Liver (tissue), 3 donors: Measurements from ENCODE around the gene SERPINB12.

Source experiments
- RAD21 ChIP-seq, 2 donors: IDR thresholded peaks; 2 replicates each; pipeline ENCODE4 v1.6.1; 2016; ENCODE audit warnings: antibody characterized with exemption in 2 of 2, mild to moderate bottlenecking in 2 of 2
- SP1 ChIP-seq: IDR thresholded peaks from 2 replicates; pipeline ENCODE4 v1.6.1; 2018; ENCODE audit warnings: antibody characterized with exemption, mild to moderate bottlenecking
- TAF1 ChIP-seq: conservative IDR thresholded peaks from 2 replicates; pipeline ENCODE4 v1.6.1; 2016; ENCODE audit warnings: antibody characterized with exemption, mild to moderate bottlenecking
- TF ChIP-seq, protein P1 (sequence below): fragments of 150-350 bp; IDR thresholded peaks from 2 replicates; pipeline ENCODE4 v1.5.1; 2017; ENCODE audit warnings: improper control_type of control experiment, low read depth, low read length; ENCODE audit not compliant: missing input control
- TF ChIP-seq, protein P2 (sequence below): IDR thresholded peaks from 2 replicates; pipeline ENCODE4 v1.6.1; 2016; ENCODE audit warnings: antibody characterized with exemption
- TF ChIP-seq, protein P3 (sequence below): IDR thresholded peaks from 2 replicates; pipeline ENCODE4 v1.6.1; 2016; ENCODE audit warnings: antibody characterized with exemption
- TF ChIP-seq, protein P4 (sequence below): IDR thresholded peaks from 2 replicates; pipeline ENCODE4 v1.6.1; 2016; ENCODE audit warnings: antibody characterized with exemption
- donor health status: healthy.
- donor health status: healthy.

DNA sequence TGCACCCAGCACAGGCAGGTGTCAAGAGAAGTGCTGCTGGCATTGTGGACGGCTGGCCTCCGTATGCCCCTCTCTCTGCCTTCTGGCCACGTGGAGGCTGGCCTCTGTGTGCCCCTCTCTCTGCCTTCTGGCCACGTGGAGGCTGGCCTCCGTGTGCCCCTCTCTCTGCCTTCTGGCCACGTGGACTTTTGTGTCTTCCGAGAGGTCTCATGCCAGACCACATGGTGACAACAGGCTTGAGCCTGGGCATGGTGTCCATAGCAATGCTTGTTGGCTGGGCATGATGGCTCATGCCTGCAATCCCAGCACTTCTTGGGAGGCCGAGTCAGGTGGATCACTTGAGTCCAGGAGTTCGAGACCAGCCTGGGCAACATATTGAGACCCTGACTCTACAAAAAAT, 25.7 kb downstream of the SERPINB12 start:
- TF ChIP-seq, protein P1, sequence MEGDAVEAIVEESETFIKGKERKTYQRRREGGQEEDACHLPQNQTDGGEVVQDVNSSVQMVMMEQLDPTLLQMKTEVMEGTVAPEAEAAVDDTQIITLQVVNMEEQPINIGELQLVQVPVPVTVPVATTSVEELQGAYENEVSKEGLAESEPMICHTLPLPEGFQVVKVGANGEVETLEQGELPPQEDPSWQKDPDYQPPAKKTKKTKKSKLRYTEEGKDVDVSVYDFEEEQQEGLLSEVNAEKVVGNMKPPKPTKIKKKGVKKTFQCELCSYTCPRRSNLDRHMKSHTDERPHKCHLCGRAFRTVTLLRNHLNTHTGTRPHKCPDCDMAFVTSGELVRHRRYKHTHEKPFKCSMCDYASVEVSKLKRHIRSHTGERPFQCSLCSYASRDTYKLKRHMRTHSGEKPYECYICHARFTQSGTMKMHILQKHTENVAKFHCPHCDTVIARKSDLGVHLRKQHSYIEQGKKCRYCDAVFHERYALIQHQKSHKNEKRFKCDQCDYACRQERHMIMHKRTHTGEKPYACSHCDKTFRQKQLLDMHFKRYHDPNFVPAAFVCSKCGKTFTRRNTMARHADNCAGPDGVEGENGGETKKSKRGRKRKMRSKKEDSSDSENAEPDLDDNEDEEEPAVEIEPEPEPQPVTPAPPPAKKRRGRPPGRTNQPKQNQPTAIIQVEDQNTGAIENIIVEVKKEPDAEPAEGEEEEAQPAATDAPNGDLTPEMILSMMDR = no peak
- TF ChIP-seq RAD21 (IDR thresholded peaks at IDR 0.05) (no peak), SP1 (no peak), TAF1 (no peak)
- TF ChIP-seq, protein P2, sequence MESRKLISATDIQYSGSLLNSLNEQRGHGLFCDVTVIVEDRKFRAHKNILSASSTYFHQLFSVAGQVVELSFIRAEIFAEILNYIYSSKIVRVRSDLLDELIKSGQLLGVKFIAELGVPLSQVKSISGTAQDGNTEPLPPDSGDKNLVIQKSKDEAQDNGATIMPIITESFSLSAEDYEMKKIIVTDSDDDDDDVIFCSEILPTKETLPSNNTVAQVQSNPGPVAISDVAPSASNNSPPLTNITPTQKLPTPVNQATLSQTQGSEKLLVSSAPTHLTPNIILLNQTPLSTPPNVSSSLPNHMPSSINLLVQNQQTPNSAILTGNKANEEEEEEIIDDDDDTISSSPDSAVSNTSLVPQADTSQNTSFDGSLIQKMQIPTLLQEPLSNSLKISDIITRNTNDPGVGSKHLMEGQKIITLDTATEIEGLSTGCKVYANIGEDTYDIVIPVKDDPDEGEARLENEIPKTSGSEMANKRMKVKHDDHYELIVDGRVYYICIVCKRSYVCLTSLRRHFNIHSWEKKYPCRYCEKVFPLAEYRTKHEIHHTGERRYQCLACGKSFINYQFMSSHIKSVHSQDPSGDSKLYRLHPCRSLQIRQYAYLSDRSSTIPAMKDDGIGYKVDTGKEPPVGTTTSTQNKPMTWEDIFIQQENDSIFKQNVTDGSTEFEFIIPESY = no peak
- TF ChIP-seq, protein P3, sequence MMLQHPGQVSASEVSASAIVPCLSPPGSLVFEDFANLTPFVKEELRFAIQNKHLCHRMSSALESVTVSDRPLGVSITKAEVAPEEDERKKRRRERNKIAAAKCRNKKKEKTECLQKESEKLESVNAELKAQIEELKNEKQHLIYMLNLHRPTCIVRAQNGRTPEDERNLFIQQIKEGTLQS = no peak
- TF ChIP-seq, protein P4, sequence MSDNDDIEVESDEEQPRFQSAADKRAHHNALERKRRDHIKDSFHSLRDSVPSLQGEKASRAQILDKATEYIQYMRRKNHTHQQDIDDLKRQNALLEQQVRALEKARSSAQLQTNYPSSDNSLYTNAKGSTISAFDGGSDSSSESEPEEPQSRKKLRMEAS = no peak
